Measurements from ENCODE around the gene IRF9.

The IRF9 gene

GRCh38 chr14:24130380-24130716, 30.7 kb upstream of the IRF9 start, which contains the start of gene FITM1:
FITM1 (plus strand) TSS chr14:24130659; CDS start chr14:24131564, 905 bp downstream.
- TF ChIP-seq GABPA (IDR thresholded peaks at IDR 0.05; ENCODE audit: low read depth) (no peak), REST (IDR thresholded peaks at IDR 0.05; ENCODE audit: insufficient replicate concordance, low read depth) (no peak)
- DNase-seq (ENCODE audit: low read depth in 1 of 2, low spot score in 1 of 2): no peak
- H3K4me3 ChIP-seq (replicated peaks; ENCODE audit: insufficient read depth, low read length): no peak within 1 kb of the TSS

GRCh38 chr14:24130717-24131548, 30.1 kb upstream of the IRF9 start:
- Histone ChIP-seq H3K27me3 (ENCODE audit: insufficient read depth, poor library complexity, severe bottlenecking) (no peaks in the 10 kb centered on the region), H3K27ac (replicated peaks) (no peak overlapping the region), H3K4me3 (replicated peaks; ENCODE audit: insufficient read depth, low read length) (no peak overlapping the region)
- TF ChIP-seq SPI1 (IDR thresholded peaks at IDR 0.05; ENCODE audit: borderline replicate concordance, low read depth) (no peak), POLR2AphosphoS5 (IDR thresholded peaks at IDR 0.05; ENCODE audit: low read depth) (no peak), REST (IDR thresholded peaks at IDR 0.05; ENCODE audit: insufficient replicate concordance, low read depth) (no peak), CTCF (IDR thresholded peaks at IDR 0.05; ENCODE audit: insufficient read depth, low read length) (no peak), GABPA (IDR thresholded peaks at IDR 0.05; ENCODE audit: low read depth) (no peak)
- no peak for DNase-seq (ENCODE audit: low read depth in 1 of 2, low spot score in 1 of 2)

More at GRCh38 chr14:24130380-24130716, 30.7 kb upstream of the IRF9 start, which contains the start of gene FITM1:
- H3K27ac ChIP-seq (replicated peaks): no peak within 1 kb of the TSS
- H3K27me3 ChIP-seq (ENCODE audit: insufficient read depth, poor library complexity, severe bottlenecking): no peaks in the 10 kb centered on the region

- DNase-seq (ENCODE audit: low read depth in 1 of 2, low spot score in 1 of 2): no peak
- H3K4me3 ChIP-seq (replicated peaks; ENCODE audit: insufficient read depth, low read length): no peak overlapping the region
- no peaks in the 10 kb centered on the region for H3K27me3 ChIP-seq (ENCODE audit: insufficient read depth, poor library complexity, severe bottlenecking)
- H3K27ac ChIP-seq (replicated peaks): no peak overlapping the region
- TF ChIP-seq REST (IDR thresholded peaks at IDR 0.05; ENCODE audit: insufficient replicate concordance, low read depth) (no peak), GABPA (IDR thresholded peaks at IDR 0.05; ENCODE audit: low read depth) (no peak), SPI1 (IDR thresholded peaks at IDR 0.05; ENCODE audit: borderline replicate concordance, low read depth) (no peak), POLR2AphosphoS5 (IDR thresholded peaks at IDR 0.05; ENCODE audit: low read depth) (no peak), CTCF (IDR thresholded peaks at IDR 0.05; ENCODE audit: insufficient read depth, low read length) (no peak)
These were observed 29.5 kb upstream of the IRF9 start for GRCh38 chr14:24131549-24131966.

All from HL-60 (cell line).